Naive thymus-derived CD4-positive, alpha-beta T cell (primary cell): ENCODE data around the gene UQCRC1. TPM values are rescaled to one million over a fixed set of nuclear protein-coding genes. Genes with fewer than 3 reads are reported as not detected.
A peak's percentile ranks its signal among the peaks of the same experiment; 100 is the strongest.

Experiments used
- ATAC-seq: fragments of 150-1000 bp; cut with Tn5 transposase; 2 replicates; pipeline ENCODE4 v1.10.0; 2021; ENCODE audit warnings: mild to moderate bottlenecking, moderate library complexity
- CTCF ChIA-PET: fragments of 350-600 bp; sonication (Branson Sonifier 250); formaldehyde crosslinking; loops from one replicate; lab custom pipeline; 2021; ENCODE audit warnings: antibody characterized with exemption; lab: Charles Lee
- POLR2A ChIA-PET: fragments of 350-600 bp; sonication (Branson Sonifier 250); formaldehyde crosslinking; loops from one replicate; lab custom pipeline; 2021; ENCODE audit warnings: antibody characterized with exemption, inconsistent platforms; lab: Charles Lee
- DNase-seq, 9 donors: peaks; one replicate each; pipeline versions ENCODE4 v3.0.0 to v3.0.0-alpha.2; 2020 to 2022; ENCODE audit warnings: mixed read lengths in 1 of 9
- H3K27ac ChIP-seq: one replicate; pipeline ENCODE4 v1.7.0; 2013; ENCODE audit warnings: mild to moderate bottlenecking, low read depth, low read length, moderate library complexity
- H3K27me3 ChIP-seq, 2 donors: one replicate each; pipeline ENCODE4 v1.7.0; 2013; ENCODE audit warnings: low read length in 2 of 2, mild to moderate bottlenecking in 2 of 2, moderate library complexity in 2 of 2; ENCODE audit not compliant: control insufficient read depth in 2 of 2, insufficient read depth in 2 of 2
- H3K36me3 ChIP-seq, 3 experiments: 1 replicate in 2 of 3; 2 replicates in 1 of 3; pipeline ENCODE4 v1.7.0; 2013; ENCODE audit warnings: low read length in 3 of 3, mild to moderate bottlenecking in 3 of 3, moderate library complexity in 1 of 3; ENCODE audit not compliant: insufficient read depth in 3 of 3, control insufficient read depth in 2 of 3
- H3K4me1 ChIP-seq, 2 donors: one replicate each; pipeline ENCODE4 v1.7.0; 2013; ENCODE audit warnings: low read length in 2 of 2, mild to moderate bottlenecking in 2 of 2, moderate library complexity in 1 of 2; ENCODE audit not compliant: control insufficient read depth in 2 of 2, insufficient read depth in 2 of 2
- H3K4me3 ChIP-seq: 2 replicates; pipeline ENCODE4 v1.7.0; 2013; ENCODE audit warnings: mild to moderate bottlenecking, low read length
- H3K9me3 ChIP-seq, 3 experiments: 1 replicate in 2 of 3; 2 replicates in 1 of 3; pipeline ENCODE4 v1.7.0; 2013; ENCODE audit warnings: low read length in 3 of 3; ENCODE audit not compliant: control insufficient read depth in 2 of 3
- H3K27ac Mint-ChIP-seq, 9 donors: one replicate each; pipeline ENCODE4 v1.8.0; 2020 to 2022; ENCODE audit warnings: mixed read lengths in 9 of 9, mild to moderate bottlenecking in 8 of 9, moderate library complexity in 5 of 9, inconsistent platforms in 2 of 9
- H3K27me3 Mint-ChIP-seq, 5 donors: one replicate each; pipeline ENCODE4 v1.8.0; 2021 to 2022; ENCODE audit warnings: mixed read lengths in 5 of 5, mild to moderate bottlenecking in 1 of 5
- H3K36me3 Mint-ChIP-seq, 5 donors: one replicate each; pipeline ENCODE4 v1.8.0; 2020 to 2022; ENCODE audit warnings: mixed read lengths in 5 of 5, mild to moderate bottlenecking in 3 of 5, inconsistent platforms in 1 of 5
- H3K4me1 Mint-ChIP-seq, 7 donors: one replicate each; pipeline ENCODE4 v1.8.0; 2020 to 2022; ENCODE audit warnings: mixed read lengths in 7 of 7, mild to moderate bottlenecking in 3 of 7, inconsistent platforms in 1 of 7
- H3K4me3 Mint-ChIP-seq, 10 donors: one replicate each; pipeline ENCODE4 v1.8.0; 2020 to 2022; ENCODE audit warnings: mild to moderate bottlenecking in 10 of 10, mixed read lengths in 10 of 10, moderate library complexity in 6 of 10, inconsistent platforms in 2 of 10
- H3K9me3 Mint-ChIP-seq, 11 donors: one replicate each; pipeline ENCODE4 v1.8.0; 2020 to 2022; ENCODE audit warnings: mixed read lengths in 11 of 11, mild to moderate bottlenecking in 4 of 11, inconsistent platforms in 1 of 11, moderate library complexity in 1 of 11
- intact Hi-C, 2 donors: fragments of 100-400 bp; cut with micrococcal nuclease; formaldehyde crosslinking; loops; one replicate each; pipeline ENCODE4 v1.15.1; 2023
- polyA plus RNA-seq, 2 donors: library from polyadenylated mRNA; unstranded; fragments of 300-500 nt; fragmentation: Illumina TruSeq; gene quantifications; one replicate each; pipeline ENCODE4 v1.2.3, GENCODE V29; 2021
- total RNA-seq, 6 experiments: library from RNA in 5 of 6; stranded (reverse) in 5 of 6; gene quantifications; 1 replicate in 5 of 6; 2 replicates in 1 of 6; pipeline ENCODE4 v1.2.3 and lab custom pipeline; 2021 to 2026

Gene UQCRC1
- total and polyA plus RNA-seq, 7 experiments from 2014 or later, result 77.3 to 164 (median 120) TPM

GRCh38 chr3:48585411-48585810, 24.0 kb downstream of the UQCRC1 start:
- Histone ChIP-seq H3K27me3 (no peaks in the 10 kb centered on the region), H3K27ac (no peak overlapping the region), H3K4me3 (no peak overlapping the region), H3K9me3 (no peaks in the 10 kb centered on the region), H3K36me3 (no peaks in the 10 kb centered on the region), H3K4me1 (no peaks in the 10 kb centered on the region)
- Mint-ChIP-seq H3K9me3 (no peaks in the 10 kb centered on the region), H3K36me3 (no peaks in the 10 kb centered on the region), H3K27ac (no peak overlapping the region), H3K4me1 (peaks cover 0 to 11% (median 0%) of the 10 kb centered on the region in 7 donors), H3K4me3 (no peak overlapping the region), H3K27me3 (peaks cover 6 to 25% (median 16%) of the 10 kb centered on the region in 5 donors)
- intact Hi-C loops, result no loop called here
- POLR2A ChIA-PET, result no interaction called here
- ATAC-seq (no peak), DNase-seq (no peak)
- CTCF ChIA-PET, result no interaction called here

GRCh38 chr3:48584836-48585235, 24.6 kb downstream of the UQCRC1 start:
- POLR2A ChIA-PET, result no interaction called here
- no peaks in the 10 kb centered on the region for H3K36me3 Mint-ChIP-seq

GRCh38 chr3:48581621-48582481, 27.6 kb downstream of the UQCRC1 start:
- no peaks in the 10 kb centered on the region for H3K27me3 Mint-ChIP-seq
- Histone ChIP-seq H3K4me3 (no peak overlapping the region), H3K9me3 (no peaks in the 10 kb centered on the region), H3K36me3 (no peaks in the 10 kb centered on the region), H3K27ac (no peak overlapping the region), H3K4me1 (no peaks in the 10 kb centered on the region), H3K27me3 (no peaks in the 10 kb centered on the region)
- ChIA-PET POLR2A (no interaction called here), CTCF (no interaction called here)
- H3K36me3 Mint-ChIP-seq, result no peaks in the 10 kb centered on the region
- ATAC-seq (no peak), DNase-seq (no peak)
- peak overlapping the region in 1 of 10 donors; percentile 8 for H3K4me3 Mint-ChIP-seq
- peak overlapping the region in 1 of 9 donors; percentile 41 for H3K27ac Mint-ChIP-seq
- H3K9me3 Mint-ChIP-seq, result peaks cover 0 to 1% (median 0%) of the 10 kb centered on the region in 11 donors
- H3K4me1 Mint-ChIP-seq, result no peaks in the 10 kb centered on the region
- intact Hi-C loops, result no loop called here

More at GRCh38 chr3:48584836-48585235, 24.6 kb downstream of the UQCRC1 start:
- Mint-ChIP-seq H3K4me1 (peaks cover 0 to 9% (median 0%) of the 10 kb centered on the region in 7 donors), H3K9me3 (peaks cover 0 to 1% (median 0%) of the 10 kb centered on the region in 11 donors), H3K27ac (no peak overlapping the region), H3K27me3 (peaks cover 6 to 23% (median 14%) of the 10 kb centered on the region in 5 donors), H3K4me3 (no peak overlapping the region)
- ATAC-seq (no peak), DNase-seq (no peak)
- Histone ChIP-seq H3K9me3 (no peaks in the 10 kb centered on the region), H3K27ac (no peak overlapping the region), H3K4me3 (no peak overlapping the region), H3K27me3 (no peaks in the 10 kb centered on the region), H3K4me1 (no peaks in the 10 kb centered on the region), H3K36me3 (no peaks in the 10 kb centered on the region)
- intact Hi-C loops, result no loop called here
- CTCF ChIA-PET, result no interaction called here

GRCh38 chr3:48576647-48577046, 32.8 kb downstream of the UQCRC1 start:
- no peak overlapping the region for H3K27ac Mint-ChIP-seq
- CTCF ChIA-PET, result no interaction called here
- intact Hi-C loops, result no loop called here

GRCh38 chr3:48575366-48575765, 34.1 kb downstream of the UQCRC1 start:
- Mint-ChIP-seq H3K4me3 (no peak overlapping the region), H3K27me3 (no peaks in the 10 kb centered on the region), H3K36me3 (no peaks in the 10 kb centered on the region), H3K9me3 (peaks cover 0 to 2% (median 0%) of the 10 kb centered on the region in 11 donors), H3K4me1 (no peaks in the 10 kb centered on the region), H3K27ac (no peak overlapping the region)
- no peaks in the 10 kb centered on the region for H3K9me3 ChIP-seq
- H3K36me3 ChIP-seq, result no peaks in the 10 kb centered on the region
- H3K27ac ChIP-seq, result no peak overlapping the region
- H3K27me3 ChIP-seq, result no peaks in the 10 kb centered on the region
- ATAC-seq (no peak), DNase-seq (no peak)
- intact Hi-C loops, result no loop called here
- CTCF ChIA-PET, result no interaction called here
- no peak overlapping the region for H3K4me3 ChIP-seq
- H3K4me1 ChIP-seq, result no peaks in the 10 kb centered on the region
- POLR2A ChIA-PET, result no interaction called here

More at GRCh38 chr3:48576647-48577046, 32.8 kb downstream of the UQCRC1 start:
- H3K4me3 ChIP-seq, result no peak overlapping the region
- POLR2A ChIA-PET, result no interaction called here
- Mint-ChIP-seq H3K27me3 (no peaks in the 10 kb centered on the region), H3K9me3 (peaks cover 0 to 2% (median 0%) of the 10 kb centered on the region in 11 donors), H3K4me1 (no peaks in the 10 kb centered on the region), H3K36me3 (no peaks in the 10 kb centered on the region), H3K4me3 (no peak overlapping the region)
- no peaks in the 10 kb centered on the region for H3K9me3 ChIP-seq
- H3K4me1 ChIP-seq, result no peaks in the 10 kb centered on the region
- ATAC-seq (no peak), DNase-seq (no peak)
- no peaks in the 10 kb centered on the region for H3K36me3 ChIP-seq
- no peaks in the 10 kb centered on the region for H3K27me3 ChIP-seq
- no peak overlapping the region for H3K27ac ChIP-seq

GRCh38 chr3:48573973-48574585, 35.4 kb downstream of the UQCRC1 start:
- Mint-ChIP-seq H3K4me1 (no peaks in the 10 kb centered on the region), H3K27me3 (no peaks in the 10 kb centered on the region), H3K36me3 (no peaks in the 10 kb centered on the region), H3K9me3 (peaks cover 0 to 1% (median 0%) of the 10 kb centered on the region in 11 donors), H3K4me3 (no peak overlapping the region), H3K27ac (no peak overlapping the region)
- Histone ChIP-seq H3K27ac (no peak overlapping the region), H3K4me3 (no peak overlapping the region), H3K36me3 (no peaks in the 10 kb centered on the region), H3K9me3 (no peaks in the 10 kb centered on the region), H3K4me1 (no peaks in the 10 kb centered on the region), H3K27me3 (no peaks in the 10 kb centered on the region)
- intact Hi-C loops, result no loop called here
- ATAC-seq (no peak), DNase-seq (no peak)
- CTCF ChIA-PET, result no interaction called here
- POLR2A ChIA-PET, result no interaction called here
